ENCODE measurements around the gene PHF12. TPM values are rescaled to one million over a fixed set of nuclear protein-coding genes. Genes with fewer than 3 reads are reported as not detected.

Gene PHF12
- 26.3 and 43.5 TPM in 2 replicates for total RNA-seq

DNA sequence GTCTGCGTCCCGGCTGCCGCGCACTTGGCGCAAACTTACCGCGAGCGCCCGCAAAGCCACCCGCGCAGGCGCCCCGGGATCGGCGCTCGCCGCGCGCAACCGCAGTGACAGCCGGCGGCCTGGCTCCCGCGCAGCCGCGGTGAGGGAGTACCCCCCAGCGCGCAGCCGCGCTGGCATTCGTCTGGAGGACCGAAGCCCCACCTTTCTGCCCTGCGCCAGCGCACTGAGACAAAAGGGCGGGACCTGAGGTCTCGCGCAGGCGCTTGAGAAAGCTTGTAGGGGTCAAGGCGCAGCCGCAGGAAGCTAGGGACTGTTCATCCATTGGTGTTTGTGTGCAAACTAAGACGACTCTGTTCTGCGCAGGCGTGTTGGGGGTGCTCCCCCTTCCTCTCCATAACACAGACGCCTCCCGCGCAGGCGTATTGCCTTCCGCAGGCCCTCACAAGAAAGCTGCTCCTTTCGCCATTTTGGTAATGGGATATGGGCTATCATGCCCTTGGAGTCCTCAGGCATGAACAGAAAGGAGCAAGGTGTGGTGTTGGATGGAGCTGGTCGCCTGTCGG lies at the start of gene PHF12:
Gene PHF12 (minus strand): TSS at position 91 of the 563 bp plus-strand sequence. CDS start 558 bp downstream, outside the sequence.
- peak; percentile 99 for DNase-seq (ENCODE audit: low read depth)
- TF ChIP-seq, protein P1, sequence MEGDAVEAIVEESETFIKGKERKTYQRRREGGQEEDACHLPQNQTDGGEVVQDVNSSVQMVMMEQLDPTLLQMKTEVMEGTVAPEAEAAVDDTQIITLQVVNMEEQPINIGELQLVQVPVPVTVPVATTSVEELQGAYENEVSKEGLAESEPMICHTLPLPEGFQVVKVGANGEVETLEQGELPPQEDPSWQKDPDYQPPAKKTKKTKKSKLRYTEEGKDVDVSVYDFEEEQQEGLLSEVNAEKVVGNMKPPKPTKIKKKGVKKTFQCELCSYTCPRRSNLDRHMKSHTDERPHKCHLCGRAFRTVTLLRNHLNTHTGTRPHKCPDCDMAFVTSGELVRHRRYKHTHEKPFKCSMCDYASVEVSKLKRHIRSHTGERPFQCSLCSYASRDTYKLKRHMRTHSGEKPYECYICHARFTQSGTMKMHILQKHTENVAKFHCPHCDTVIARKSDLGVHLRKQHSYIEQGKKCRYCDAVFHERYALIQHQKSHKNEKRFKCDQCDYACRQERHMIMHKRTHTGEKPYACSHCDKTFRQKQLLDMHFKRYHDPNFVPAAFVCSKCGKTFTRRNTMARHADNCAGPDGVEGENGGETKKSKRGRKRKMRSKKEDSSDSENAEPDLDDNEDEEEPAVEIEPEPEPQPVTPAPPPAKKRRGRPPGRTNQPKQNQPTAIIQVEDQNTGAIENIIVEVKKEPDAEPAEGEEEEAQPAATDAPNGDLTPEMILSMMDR (conservative IDR thresholded peaks at IDR 0.05; ENCODE audit: low read depth, low read length) = no peak
- H3K4me3 ChIP-seq (ENCODE audit: low read depth, low read length) = peak within 1 kb of the TSS; percentile 96

DNA sequence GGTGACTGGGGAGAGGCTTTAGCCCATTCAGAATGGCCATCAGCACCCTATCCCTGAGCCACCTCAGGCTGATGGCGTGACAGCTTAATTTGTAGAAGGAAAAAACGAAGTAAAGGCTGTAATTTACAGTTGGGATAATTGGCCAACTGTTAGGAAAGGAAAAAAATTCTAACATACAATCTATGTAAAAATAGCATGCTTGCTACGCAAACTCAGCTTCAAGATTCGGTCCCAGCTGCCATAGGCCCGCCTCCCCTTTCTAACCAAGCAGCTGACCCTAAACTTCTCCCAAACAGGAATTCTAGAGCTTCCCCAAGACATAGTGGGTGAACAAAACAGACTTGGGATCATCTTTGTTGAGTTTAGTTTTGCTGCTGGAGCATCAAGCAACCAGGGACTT lies 49.7 kb upstream of the PHF12 start:
- TF ChIP-seq, protein P1 (conservative IDR thresholded peaks at IDR 0.05; ENCODE audit: low read depth, low read length) = no peak
- no peak for DNase-seq (ENCODE audit: low read depth)
- H3K4me3 ChIP-seq (ENCODE audit: low read depth, low read length) = no peak overlapping the region

DNA sequence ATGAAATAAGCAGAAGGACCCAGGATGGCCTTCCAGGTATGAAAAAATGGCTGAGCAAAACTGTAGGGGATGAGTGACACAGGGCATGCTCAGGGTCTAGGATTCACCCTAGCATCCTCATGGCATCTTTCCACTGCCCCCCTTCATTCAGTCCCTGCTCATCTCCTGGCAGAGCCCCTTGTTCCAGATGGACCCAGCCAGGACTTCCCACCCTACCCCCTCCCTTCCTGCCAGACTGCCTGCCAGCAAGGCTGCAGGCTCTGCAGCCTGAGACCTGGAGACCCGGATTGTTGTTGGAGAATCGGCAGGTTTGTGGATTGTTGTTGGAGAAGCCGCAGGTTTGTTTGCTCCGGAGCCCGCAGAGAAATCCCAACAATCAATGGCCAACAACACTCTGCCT lies 47.9 kb upstream of the PHF12 start:
- H3K4me3 ChIP-seq (ENCODE audit: low read depth, low read length) = no peak overlapping the region
- DNase-seq (ENCODE audit: low read depth) = no peak
- TF ChIP-seq, protein P1 (conservative IDR thresholded peaks at IDR 0.05; ENCODE audit: low read depth, low read length) = no peak

DNA sequence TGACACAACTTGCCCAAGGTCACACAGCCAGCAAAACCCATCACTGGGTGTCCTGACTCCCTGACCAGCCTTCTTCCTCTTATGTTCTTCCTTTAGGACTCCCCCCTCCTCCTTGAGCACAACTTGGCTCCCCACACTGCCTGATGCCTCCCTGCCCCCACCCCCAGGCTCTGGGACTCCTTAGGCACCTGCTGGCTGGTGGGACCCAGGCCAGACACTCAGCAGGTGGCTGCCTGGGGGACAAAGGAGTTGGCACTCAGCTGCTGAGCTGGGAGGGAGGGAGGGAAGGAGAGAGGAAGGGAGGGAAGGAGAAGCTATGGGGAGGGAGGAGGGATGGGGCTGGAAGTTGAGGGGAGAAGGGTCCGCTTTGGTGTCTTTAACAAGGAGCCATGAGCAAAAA lies 46.5 kb upstream of the PHF12 start:
- TF ChIP-seq, protein P1 (conservative IDR thresholded peaks at IDR 0.05; ENCODE audit: low read depth, low read length) = no peak
- no peak overlapping the region for H3K4me3 ChIP-seq (ENCODE audit: low read depth, low read length)
- DNase-seq (ENCODE audit: low read depth) = no peak

DNA sequence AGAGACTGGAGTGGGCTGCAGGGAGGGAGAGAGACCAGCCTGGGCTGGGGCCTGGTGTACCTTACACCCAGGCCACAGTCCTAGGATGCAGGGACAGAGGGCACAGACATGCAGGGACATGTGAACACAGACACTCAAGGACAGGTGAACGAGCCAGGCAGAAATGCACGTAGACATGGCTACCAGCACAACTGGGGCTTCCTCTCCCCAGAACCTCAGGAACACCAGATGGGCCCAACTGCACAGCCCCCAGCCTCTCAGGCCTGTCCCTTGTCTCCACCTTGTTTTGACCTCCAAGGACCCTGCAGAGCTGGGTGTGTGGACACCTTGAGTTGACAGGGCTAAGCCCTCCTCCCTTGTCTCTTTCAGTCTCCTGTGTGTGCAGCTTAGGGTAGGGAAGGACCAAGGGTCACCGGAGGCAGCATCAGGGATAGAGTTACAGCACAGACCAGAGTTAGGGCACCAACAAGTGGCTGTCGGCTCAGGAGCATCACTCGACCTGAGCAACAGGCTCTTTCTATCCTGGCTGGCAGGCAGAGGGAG lies 45.3 kb upstream of the PHF12 start:
- no peak overlapping the region for H3K4me3 ChIP-seq (ENCODE audit: low read depth, low read length)
- no peak for DNase-seq (ENCODE audit: low read depth)
- TF ChIP-seq, protein P1 (conservative IDR thresholded peaks at IDR 0.05; ENCODE audit: low read depth, low read length) = no peak

DNA sequence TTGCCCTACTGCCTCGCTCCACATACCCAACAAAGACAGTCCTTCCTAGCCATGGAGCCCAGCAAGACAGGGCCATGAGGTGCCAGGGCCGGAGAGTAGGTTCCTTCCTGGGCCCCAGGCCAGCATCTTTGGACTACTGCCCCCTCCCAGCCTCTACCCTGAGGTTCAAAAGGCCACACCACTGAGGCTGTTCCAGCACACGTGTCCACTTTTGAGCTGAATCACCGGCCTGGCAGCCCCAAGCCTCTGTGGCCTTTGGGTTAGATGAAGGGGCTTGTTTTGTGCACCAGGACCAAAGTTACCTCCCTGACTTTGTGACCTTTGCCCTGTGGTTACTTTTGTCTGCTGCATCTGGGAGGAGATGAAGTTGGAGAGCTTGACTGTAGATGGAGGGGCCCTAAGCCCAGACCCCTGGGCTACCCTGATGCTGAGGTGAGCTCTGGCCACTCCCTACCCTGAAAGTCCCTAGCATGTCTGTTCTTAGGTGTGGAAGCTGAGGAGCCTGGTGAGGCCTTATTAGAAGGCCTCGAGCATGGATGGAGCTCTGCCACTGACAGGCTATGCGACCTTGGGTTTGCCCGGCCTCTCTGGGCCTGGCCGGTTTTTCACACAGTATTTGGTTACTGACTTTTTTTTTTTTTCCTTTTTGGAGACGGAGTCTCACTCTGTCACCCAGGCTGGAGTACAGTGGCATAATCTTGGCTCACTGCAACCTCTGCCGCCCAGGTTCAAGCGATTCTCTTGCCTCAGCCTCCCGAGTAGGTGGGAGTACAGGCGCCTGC lies 42.5 kb upstream of the PHF12 start:
- DNase-seq (ENCODE audit: low read depth) = no peak

More for the DNA sequence above, 42.5 kb upstream of the PHF12 start:
- TF ChIP-seq, protein P1 (conservative IDR thresholded peaks at IDR 0.05; ENCODE audit: low read depth, low read length) = no peak
- H3K4me3 ChIP-seq (ENCODE audit: low read depth, low read length) = no peak overlapping the region
